Parathyroid adenoma (tissue), 2 donors: ENCODE results near the gene GNMT.

Experiments used
- H2AFZ ChIP-seq: fragments of 300-600 bp; sonication (generic); one replicate; pipeline ENCODE4 v1.7.0; 2017; ENCODE audit warnings: antibody characterized with exemption, mild to moderate bottlenecking
- H3K27ac ChIP-seq: fragments of 300-600 bp; sonication (generic); one replicate; pipeline ENCODE4 v1.7.0; 2017
- H3K27me3 ChIP-seq: fragments of 300-600 bp; sonication (generic); one replicate; pipeline ENCODE4 v1.7.0; 2017; ENCODE audit warnings: low read length; ENCODE audit not compliant: control insufficient read depth, insufficient read depth
- H3K36me3 ChIP-seq: fragments of 300-600 bp; sonication (generic); one replicate; pipeline ENCODE4 v1.7.0; 2017; ENCODE audit warnings: low read length; ENCODE audit not compliant: control insufficient read depth, insufficient read depth
- H3K4me1 ChIP-seq: fragments of 300-600 bp; sonication (generic); one replicate; pipeline ENCODE4 v1.7.0; 2017; ENCODE audit warnings: control low read depth
- H3K4me2 ChIP-seq: fragments of 300-600 bp; sonication (generic); one replicate; pipeline ENCODE4 v1.7.0; 2017; ENCODE audit warnings: low read length
- H3K4me3 ChIP-seq: fragments of 300-600 bp; sonication (generic); one replicate; pipeline ENCODE4 v1.7.0; 2017; ENCODE audit warnings: low read depth, low read length
- H3K79me2 ChIP-seq: fragments of 300-600 bp; sonication (generic); one replicate; pipeline ENCODE4 v1.7.0; 2017; ENCODE audit warnings: control low read depth
- H3K9ac ChIP-seq: fragments of 300-600 bp; sonication (generic); one replicate; pipeline ENCODE4 v1.7.0; 2017; ENCODE audit warnings: mild to moderate bottlenecking
- H3K9me3 ChIP-seq: fragments of 300-600 bp; sonication (generic); one replicate; pipeline ENCODE4 v1.7.0; 2017; ENCODE audit warnings: low read length; ENCODE audit not compliant: control insufficient read depth
- TF ChIP-seq, protein P1 (sequence below): fragments of 300-600 bp; sonication (generic); IDR thresholded peaks from one replicate; pipeline ENCODE4 v1.7.0; 2017; ENCODE audit warnings: antibody characterized with exemption, mild to moderate bottlenecking
- donor health status: primary hyperparathyroidism.

GNMT gene

DNA sequence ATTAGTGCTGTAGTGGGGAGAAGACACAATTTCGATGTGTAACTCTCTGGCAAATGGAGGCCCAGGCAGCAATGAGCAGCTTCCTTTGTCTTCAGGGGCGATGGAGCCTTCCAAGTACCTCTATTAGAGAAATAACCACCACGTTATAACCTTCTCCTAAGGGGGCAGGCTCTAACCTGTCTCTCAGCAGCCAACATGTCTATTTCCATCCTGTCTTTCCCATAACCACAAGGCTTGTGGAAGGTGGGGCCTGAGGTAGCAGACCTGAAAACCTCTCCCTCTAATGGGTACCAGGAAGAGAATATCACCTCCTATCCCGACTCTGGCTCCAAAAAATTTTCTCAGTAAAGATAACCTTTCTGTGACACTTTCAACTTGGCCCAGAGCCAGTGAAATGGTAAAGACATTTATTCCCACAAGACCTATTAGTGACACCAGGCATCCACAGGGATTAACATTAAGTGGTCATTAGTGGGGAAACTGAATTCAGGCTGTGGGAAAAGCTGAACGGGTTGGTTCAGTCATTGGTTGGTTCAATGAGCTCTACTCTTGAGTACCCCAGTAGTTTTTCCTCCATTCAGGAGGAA lies 14.5 kb downstream of the GNMT start:
- TF ChIP-seq, protein P1, sequence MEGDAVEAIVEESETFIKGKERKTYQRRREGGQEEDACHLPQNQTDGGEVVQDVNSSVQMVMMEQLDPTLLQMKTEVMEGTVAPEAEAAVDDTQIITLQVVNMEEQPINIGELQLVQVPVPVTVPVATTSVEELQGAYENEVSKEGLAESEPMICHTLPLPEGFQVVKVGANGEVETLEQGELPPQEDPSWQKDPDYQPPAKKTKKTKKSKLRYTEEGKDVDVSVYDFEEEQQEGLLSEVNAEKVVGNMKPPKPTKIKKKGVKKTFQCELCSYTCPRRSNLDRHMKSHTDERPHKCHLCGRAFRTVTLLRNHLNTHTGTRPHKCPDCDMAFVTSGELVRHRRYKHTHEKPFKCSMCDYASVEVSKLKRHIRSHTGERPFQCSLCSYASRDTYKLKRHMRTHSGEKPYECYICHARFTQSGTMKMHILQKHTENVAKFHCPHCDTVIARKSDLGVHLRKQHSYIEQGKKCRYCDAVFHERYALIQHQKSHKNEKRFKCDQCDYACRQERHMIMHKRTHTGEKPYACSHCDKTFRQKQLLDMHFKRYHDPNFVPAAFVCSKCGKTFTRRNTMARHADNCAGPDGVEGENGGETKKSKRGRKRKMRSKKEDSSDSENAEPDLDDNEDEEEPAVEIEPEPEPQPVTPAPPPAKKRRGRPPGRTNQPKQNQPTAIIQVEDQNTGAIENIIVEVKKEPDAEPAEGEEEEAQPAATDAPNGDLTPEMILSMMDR, result no peak
- no peak overlapping the region for H3K9ac ChIP-seq
- no peak overlapping the region for H3K27ac ChIP-seq
- no peaks in the 10 kb centered on the region for H3K36me3 ChIP-seq
- no peak overlapping the region for H2AFZ ChIP-seq
- H3K9me3 ChIP-seq, result no peaks in the 10 kb centered on the region
- peaks cover 8% of the 10 kb centered on the region for H3K4me1 ChIP-seq
- no peak overlapping the region for H3K4me3 ChIP-seq
- no peaks in the 10 kb centered on the region for H3K27me3 ChIP-seq
- H3K4me2 ChIP-seq, result no peak overlapping the region
- peaks cover 4% of the 10 kb centered on the region for H3K79me2 ChIP-seq

DNA sequence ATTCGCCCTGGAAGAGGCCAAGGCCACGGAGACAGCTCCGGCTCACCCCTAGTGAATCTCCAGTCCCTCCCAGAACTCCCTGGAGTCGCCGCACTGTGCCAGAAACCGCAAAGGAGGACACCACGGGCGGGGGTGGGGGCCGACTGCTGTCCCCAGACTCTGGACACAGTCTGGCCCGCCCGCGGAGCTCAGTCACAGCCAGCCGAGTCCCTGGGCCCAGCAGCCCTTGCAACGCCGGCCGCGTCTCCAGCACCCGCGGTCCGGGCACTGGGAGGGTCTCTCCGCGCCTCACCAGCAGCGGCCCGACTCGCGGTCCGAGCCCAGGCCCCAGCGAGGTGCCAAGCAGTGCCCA lies 17.9 kb downstream of the GNMT start:
- no peaks in the 10 kb centered on the region for H3K27me3 ChIP-seq
- H3K27ac ChIP-seq, result peak overlapping the region; percentile 89
- H3K36me3 ChIP-seq, result no peaks in the 10 kb centered on the region
- peak overlapping the region; percentile 92 for H3K9ac ChIP-seq
- TF ChIP-seq, protein P1, result no peak
- peak overlapping the region; percentile 85 for H3K4me3 ChIP-seq
- H3K79me2 ChIP-seq, result peaks cover 12% of the 10 kb centered on the region
- peak overlapping the region; percentile 99 for H2AFZ ChIP-seq
- H3K4me1 ChIP-seq, result peaks cover 10% of the 10 kb centered on the region
- H3K4me2 ChIP-seq, result peak overlapping the region; percentile 86
- H3K9me3 ChIP-seq, result no peaks in the 10 kb centered on the region

- peak within 1 kb of the TSS; percentile 85 for H3K4me3 ChIP-seq
- H3K27ac ChIP-seq, result peak within 1 kb of the TSS; percentile 89
- H3K9me3 ChIP-seq, result no peaks in the 10 kb centered on the region
- H3K36me3 ChIP-seq, result no peaks in the 10 kb centered on the region
- peak within 1 kb of the TSS; percentile 99 for H2AFZ ChIP-seq
- peaks cover 16% of the 10 kb centered on the region for H3K4me1 ChIP-seq
- no peaks in the 10 kb centered on the region for H3K27me3 ChIP-seq
- TF ChIP-seq, protein P1, result no peak
- H3K79me2 ChIP-seq, result peaks cover 12% of the 10 kb centered on the region
- peak within 1 kb of the TSS; percentile 86 for H3K4me2 ChIP-seq
- H3K9ac ChIP-seq, result peak within 1 kb of the TSS; percentile 92
Measured at GRCh38 chr6:42978839-42979522, 18.4 kb downstream of the GNMT start, which contains the start of gene PEX6. PEX6 (minus strand) TSS chr6:42979181; CDS start chr6:42979150, 31 bp downstream.

DNA sequence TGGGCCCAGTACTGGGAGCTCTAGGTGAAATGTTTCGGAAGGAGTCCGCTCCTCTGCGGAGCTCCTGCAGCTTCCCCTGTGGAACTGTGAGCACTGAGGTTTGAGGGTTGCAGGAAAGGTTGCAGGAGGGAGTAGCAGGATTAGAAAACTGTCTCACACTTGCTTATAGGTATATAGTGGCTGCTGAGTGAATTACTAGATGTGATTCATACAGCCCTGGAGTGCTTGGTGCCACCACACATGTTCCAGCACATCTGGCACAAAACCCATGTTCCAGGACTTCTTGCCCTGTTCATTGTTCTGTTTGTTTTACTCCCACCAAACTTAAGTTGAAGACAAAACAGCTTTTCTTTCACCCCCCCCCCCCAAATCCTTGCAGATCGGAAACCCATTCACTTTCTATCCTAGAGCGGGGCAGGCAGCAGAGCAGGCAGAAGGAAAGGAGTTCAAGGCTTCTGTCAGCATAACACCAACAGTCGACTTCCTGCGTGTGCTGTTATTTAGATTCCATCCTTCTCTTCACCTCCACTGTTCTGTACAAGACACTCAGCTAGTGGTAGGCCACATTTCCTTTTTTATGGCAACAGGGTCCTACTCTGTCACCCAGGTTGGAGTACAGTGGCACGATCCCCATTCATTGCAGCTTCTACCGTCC lies 19.1 kb downstream of the GNMT start:
- Histone ChIP-seq H3K4me1 (peaks cover 16% of the 10 kb centered on the region), H2AFZ (peak overlapping the region; percentile 99), H3K4me2 (peak overlapping the region; percentile 86), H3K27ac (peak overlapping the region; percentile 89), H3K4me3 (peak overlapping the region; percentile 85), H3K9ac (peak overlapping the region; percentile 92), H3K9me3 (no peaks in the 10 kb centered on the region), H3K79me2 (peaks cover 12% of the 10 kb centered on the region), H3K27me3 (no peaks in the 10 kb centered on the region), H3K36me3 (no peaks in the 10 kb centered on the region)
- TF ChIP-seq, protein P1, result no peak
